ENCODE data around the gene KIF12.

Gene KIF12

DNA sequence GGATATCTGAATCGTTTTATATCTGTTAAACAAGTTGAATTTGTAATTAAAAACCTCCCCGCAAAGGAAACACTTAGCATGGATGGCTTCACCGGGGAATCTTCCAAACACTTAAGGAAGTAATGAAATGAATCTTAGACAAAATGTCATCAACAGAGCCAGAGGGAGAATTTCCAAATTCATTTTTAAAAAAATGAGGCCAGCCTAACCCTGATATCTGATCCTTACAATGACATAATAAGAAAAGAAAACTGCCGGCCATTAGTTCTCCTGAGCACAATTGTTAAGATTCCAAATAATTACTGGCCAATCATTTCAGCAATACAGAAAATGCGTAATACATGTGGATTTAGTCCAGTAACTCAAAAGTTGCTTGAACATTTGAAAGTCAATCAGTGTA, 6.1 kb upstream of the KIF12 start:
- DNase-seq = no peak

DNA sequence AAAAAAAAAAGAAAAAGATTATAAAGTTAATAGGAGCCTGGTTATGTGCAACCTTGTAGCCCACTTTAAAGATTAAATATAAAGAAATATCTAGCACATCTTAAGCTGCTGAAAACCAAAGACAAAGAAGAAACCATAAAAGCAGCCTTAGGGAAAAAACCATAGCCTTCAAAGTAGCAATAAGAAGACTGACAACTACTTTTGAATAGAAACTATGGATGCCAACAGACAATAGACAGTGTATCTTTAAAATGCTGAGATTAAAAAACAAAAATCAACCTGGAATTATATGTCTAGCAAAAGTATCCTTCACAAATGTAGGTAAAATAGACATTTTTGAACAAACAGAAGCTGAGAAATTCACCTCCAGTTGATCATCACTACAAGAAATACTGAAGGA, 3.4 kb upstream of the KIF12 start:
- no peak for DNase-seq

DNA sequence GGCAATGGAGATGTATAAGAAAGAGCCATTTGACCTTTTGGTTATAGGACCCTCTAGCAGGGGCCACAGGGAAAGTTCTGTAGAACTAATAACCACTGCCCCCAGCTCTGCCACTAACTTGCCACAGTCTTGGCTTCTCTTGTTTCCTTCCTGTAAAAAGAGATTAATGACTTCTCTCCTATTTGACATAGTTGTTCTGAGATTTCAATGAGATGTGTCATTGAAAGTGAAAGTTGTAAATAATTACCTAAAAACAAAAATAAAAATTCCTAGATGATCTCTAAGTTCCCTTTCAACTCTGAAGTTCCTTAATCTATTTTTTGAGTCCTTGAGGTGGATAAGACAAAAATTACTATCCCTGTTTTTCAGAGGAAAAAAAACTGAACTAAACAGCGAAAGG, 1.4 kb upstream of the KIF12 start:
- no peak for DNase-seq

DNA sequence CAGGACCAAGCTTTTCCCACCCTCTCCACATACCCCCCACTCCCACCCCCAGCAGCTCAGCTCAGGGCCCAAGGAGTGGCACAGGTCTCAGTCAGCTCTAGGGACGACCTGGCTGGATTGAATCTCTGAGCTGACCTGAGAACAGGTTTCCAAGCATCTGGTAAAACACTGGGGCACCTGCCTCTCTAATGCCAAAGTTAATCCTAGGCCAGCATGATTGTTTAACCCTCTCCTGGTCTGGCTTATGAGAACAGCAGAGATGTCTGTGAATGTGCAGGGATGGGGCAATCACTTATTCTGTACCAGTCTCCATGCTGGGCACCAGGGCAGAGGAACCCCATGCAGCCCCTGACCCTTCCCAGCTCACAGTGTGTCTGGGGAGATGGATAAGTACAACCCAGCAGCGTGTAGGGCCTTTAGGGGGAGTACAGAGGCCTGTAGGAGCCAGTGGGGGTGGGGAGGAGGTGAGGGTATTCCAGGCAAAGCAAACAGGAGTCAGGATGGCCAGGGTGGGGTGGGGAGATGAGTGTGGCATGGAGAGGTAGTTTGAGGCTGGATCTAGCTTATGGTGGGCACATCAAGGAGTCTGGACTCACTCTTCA, 678 bp upstream of the KIF12 start:
- no peak for DNase-seq

DNA sequence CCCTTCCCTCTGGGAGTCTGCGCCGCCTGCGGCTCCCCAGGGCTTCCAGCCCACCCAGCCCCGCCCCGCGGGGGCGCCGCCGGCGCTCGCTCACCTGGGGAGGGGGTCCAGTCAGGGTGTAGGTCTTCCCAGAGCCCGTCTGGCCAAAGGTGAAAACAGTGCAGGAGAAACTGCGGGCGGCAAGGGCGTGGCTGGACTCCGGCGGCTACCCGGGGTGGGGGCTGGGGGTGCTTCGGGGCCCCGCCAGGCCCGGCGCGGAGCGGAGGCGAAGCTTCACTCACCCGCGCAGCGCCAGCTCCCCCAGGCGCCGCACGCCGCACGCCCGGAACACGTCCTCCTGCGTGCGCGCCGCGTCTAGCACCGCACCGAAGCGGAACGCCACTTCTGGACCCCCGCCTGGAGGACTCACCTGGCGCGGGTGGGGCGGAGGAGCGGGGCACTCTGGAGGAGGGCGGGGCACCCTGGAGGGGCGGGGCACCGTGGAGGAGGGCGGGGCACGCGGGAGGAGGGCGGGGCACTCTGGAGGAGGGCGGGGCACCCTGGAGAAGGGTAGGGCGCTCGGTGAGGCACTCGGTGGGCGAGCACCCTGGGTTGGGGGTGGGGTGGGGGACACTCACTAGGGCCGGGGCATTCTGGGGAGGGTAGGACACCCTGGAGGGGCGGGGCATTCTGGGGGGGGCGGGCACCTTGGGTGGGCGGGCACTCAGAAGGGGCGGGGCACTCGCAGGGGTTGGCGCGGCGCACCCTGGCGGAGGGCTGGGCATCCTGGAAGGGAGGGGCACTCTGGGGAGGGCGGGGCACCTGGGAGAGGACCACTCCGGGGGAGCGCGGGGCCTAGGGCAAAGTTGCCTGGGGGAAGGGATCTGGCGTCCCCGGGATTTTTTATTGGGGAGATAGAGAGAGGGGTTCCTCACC, 814 bp downstream of the KIF12 start:
- peak; percentile 52 to 62 for DNase-seq

DNA sequence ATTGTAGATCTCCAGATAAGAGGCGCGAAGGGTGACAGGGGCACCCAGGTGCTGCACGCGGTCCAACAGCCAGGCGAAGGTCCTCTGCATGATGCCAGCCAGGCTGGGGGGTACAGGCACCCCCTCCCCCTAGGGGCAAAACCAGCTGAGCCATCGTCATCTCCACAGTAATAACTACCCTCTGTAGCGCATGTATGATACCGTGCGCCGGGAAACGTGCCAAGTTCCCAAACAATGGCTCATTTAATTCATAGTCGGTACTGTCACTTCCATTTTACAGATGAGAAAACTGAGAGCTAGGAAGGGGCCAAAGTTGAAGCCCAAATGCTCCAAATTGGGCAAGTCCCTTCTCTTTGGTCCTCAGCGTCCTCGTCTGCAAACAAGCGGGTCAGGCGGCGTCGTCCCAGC, 1.5 kb downstream of the KIF12 start:
- peak; percentile 44 to 70 for DNase-seq

DNA sequence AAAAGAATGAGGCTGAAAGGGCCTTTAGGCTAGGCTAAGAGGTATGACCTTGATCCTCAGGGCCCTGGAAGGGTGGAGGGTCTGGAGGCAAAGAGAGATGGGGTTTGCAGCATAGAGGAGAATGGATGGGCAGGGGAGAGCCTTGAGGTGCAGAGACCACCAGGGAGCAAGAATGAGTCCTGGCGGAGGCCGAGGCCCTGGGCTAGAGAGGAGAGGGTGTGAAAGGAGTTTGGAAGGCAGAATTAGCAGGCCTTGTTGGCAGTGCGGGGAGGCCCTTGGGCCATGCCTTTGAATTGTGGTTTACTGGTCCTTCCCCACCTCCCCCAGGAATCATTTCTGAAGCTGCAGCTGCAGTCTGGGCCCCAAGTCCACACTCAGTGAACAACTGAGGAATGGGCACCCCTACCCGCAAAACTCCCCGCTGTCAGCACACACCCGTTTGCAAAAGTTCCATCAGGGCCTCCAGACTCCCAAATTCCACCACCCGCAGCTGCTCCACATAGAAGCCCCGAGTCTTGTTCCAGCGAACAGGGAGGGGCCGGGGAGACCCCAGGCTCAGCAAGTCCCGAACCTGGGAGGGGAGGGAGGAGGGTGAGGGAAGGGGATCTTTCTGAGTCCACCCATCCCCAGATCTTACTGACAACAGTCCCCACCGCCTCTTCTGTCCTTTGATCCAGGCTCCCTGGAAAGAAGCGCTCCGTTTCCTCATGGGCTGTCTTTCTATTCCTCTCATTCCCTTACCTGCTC, 2.1 kb downstream of the KIF12 start:
- no peak for DNase-seq

DNA sequence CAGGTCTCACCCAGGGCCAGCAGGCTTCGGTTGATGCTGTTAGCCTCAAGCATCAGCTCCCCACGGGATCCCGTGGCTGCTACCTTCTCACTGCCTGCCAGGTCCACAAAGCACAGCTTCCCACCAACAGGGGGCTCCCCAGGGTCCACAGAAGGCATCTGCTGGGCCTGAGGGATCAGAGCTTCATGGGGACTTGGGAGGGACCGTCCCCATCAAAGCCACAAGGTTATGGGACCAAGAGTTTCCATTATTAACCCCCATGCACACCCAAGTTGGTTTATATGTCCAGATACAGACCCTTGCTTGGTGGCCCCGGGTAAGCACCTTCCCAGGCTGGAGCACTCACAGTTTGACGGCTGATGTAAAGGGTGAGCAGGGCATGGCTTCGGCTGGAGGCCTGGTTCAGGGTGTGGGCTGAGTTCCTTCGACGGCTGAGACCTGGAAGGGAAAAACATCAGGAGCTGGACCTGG, 3.0 kb downstream of the KIF12 start:
- DNase-seq = no peak

DNA sequence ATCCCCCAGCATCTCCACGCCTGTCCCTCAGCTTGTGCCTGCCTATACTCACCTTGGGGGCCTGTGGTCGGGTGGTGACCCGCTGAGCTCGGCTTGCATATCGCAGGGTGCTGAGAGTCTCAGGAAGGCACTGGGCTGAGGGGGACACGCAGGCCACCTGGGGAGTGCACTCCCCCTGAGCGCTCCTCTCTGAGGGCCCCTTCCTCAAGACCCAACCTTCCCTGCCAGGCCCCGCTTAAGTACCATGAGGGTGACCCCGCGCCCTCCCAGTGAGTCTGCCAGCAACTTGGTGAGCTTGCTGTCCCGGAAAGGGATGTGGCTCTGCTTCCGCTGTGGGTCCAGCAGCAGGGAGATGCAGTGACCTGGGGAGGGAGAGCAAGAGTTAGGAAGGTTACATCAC, 4.1 kb downstream of the KIF12 start:
- DNase-seq = no peak

DNA sequence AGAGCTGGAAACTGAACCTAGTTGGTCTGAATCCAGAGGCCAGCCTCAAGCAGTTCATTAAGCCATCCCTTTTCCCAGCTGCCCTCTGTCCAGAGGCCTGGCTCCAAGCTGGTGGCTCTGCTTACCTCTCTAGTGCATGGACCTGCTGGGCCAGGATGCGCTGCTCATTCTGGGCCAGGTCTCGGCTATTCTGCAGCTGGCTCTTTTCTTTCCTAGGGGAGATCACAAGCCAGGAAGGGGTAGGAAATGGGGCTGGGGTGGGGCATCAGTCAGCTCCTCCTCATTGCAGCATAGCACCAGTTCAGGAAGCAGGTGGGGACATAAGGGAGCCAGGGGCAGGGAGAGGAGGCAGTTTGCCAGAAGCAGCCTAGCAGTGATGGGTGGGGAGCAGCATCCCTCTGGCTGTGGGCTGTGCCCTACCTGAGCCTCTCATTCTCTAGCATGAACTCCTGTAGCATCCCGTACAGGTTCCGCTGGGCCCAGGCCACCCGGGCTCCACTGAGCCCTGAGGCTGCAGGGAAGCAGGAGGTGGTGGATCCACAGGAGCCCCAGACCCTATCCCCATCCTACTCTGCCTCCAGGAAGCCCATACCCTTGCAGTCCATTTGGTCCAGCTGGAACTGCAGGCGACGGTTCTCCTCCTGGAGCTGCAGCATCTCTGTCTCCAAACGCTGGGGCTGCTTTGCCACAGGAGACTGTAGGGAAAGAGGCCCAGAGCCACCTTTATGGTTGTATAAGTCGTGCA, 5.2 kb downstream of the KIF12 start:
- DNase-seq = peak in 1 of 2 experiments; percentile 9

DNA sequence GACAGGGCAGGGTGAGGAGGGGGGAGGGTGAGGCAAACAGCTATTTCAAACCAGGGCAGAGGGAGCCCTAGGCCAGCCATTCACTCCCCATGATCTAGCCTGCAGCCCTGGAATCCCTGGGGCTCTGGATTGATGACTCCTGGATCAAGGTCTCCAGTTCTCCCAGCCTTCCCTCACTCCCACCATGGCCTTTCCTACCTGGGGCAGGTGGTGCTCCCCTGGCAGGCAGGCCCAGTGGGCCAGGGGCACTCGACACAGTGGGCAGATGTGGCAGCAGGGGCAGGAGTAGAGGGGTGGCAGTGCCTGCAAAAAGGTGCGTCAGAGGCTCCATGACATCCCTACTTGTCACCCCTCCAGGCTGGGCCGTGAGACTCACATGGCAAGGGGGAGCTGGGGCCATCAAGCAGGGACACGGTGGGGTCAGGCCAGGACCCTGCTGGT, 6.0 kb downstream of the KIF12 start:
- no peak for DNase-seq

DNA sequence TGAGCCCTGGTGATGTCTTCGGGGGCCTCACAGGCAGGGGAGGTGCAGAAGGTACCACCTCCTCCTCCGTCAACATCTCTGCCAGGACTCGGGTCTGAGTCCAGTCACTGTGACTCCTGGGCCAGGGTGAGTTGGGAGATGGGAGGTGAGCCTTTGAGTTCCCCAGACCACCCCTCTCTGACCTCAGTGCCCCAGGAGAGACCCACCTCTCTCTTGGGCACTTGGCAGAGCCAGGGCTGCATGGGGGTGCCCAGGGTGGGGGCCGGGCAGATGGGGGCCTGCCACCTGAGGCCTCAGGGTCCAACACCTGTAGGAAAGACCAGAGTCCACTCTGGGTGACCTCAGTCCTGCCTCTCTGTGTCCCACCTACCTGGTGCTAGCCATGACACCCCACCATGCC, 6.8 kb downstream of the KIF12 start:
- no peak for DNase-seq

DNA sequence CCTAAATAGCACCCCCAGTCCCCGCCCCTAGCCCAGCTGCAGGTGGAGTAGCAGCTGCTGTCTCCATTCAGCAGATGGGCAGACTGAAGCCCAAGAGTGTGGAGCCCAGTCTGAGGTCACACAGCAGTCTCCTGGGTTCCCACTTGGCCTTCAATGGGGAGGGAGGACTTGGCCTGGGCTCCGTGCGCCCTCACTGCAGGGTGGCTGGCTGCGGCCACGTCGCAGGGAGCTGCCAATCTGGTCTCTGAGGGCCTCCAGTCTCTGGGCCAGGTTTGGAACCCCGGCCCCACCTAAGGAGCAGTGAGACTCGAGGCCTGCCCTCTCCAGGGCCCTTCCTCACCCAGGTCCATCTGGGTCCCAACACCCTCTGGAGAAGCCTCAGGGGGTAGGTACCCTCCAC, 7.4 kb downstream of the KIF12 start:
- DNase-seq = no peak

DNA sequence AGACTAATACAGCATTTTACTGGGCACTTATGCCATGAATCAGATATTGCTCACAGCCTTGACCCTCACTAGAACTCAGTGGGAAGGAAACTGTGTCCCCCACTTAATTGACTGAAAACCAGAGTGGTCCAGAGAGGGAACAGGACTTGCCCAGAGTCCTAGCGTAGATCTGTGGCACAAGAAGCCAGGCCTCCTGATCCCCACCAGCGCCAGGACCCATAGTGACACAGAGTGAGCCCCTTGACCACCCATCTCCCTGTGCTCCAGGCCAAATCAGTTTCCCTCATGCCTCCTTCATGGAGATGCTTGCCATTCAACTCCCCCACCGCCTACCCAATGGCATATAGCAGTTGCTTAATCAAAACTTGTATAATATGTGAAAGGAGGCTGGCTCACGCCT, 8.3 kb downstream of the KIF12 start:
- DNase-seq = no peak

DNA sequence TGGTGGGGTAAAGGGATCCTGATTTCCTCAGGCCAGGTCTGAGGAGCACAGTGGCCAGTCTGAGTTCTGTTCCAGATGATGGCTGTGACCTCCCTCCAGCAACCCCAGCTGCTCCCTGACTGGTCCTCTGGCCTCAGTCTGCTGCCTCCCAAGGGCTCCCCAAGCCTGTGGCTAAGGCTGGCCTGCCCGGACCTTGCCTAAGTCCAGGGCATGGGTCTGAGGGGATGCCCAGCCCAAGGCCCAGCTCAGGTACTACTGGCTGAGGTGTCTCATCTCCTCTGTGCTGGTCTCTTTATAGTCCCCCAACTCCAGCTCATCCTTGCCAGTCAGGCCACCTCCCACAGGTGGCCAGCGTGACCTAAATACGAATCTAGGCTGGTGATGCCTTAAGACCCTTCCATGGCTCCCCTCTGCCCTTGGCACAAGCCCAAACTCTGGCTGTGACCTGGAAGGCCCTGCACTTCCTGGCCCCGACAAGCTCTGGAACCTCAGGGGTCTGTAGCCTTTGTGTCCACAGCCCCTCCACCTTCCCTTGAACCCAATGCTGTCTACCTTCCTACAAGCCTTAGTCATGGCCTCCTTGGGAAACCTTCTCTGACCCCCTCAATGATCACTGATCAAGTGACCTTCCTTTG, 9.8 kb downstream of the KIF12 start:
- no peak for DNase-seq

DNA sequence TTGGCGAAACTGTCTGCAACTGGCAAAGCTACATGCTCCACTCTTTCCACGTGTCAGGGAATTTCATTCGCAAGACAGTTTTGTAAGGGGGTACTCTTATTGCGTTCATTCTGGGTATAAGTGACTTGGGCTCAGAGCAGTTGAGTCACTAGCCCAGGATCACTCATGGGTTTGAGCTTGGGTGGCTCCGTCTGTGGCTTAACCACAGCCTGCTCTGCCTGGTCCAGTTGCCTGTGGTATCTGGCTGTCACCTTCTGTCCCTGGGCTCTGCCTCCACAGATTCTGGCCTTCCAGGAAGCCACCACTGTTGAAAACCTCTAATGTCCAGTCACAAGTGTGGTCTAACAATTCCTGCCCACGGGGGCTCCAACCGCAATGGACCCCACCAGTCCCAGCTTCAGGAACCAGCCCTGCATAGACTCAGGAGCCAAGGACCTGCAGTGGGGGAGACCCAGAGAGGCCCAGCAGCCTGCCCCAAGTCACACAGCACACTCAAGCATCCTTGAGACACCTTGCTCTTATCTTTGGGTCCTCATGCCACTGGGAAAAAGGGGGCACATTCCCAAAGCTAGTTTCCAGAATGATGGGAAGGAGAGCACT, 10.4 kb downstream of the KIF12 start:
- no peak for DNase-seq

DNA sequence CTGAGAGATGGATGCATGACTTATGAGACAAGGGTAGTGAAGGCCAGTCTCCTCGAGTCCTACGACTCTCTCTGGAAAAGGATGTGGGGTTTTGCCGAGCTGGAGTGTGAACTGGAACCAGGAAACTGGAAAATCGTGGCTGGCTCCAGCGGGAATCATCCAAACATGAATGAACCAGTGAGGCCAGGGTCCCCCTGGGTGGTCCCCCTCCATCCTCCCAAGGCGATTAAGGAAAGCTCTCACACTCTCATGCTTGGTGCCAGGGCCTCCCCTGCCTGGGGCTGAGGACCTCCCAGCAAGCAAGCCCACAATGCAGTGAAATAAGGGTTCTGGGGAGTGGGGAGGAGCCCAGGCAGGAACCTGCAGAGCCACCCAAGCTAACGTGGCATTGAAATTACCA, 11.4 kb downstream of the KIF12 start:
- no peak for DNase-seq

DNA sequence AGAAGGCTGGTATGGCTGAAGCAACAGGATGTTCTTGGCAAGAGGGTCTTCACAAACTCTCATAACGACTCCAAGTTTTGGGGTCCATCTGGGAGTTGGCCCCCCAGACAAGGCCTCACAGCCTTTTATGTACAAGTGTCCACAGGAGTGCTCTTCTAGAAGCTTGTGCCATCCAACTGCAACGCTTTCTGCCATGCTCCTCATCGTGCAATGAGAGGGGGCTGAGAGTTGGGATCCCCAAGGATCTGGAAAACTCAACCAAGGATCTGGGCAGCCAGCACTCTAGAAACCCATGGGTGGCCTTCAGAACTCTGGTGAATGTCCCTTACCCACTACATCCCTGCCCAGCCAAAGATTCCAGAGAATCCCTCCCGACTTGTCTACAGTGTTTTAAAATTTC, 12.5 kb downstream of the KIF12 start:
- DNase-seq = no peak

DNA sequence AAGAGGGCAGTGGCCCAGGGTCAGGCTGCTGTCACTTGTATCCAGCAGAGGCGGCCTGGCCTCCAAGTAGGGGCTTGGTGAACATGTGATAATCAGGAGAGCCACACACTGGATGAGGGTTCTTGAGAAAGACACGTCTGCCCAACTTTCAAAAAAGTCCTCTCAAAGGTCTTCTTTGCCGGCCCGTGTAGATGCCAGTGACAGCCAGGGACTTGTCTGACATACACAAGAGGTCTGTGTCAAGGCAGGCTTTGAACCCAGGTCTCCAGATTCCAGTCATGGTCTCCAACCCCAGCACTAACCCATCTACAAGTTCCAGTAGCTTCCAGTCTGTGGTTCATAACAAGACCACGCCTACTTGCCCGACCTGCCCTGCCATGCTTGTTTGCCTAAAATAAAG, 13.1 kb downstream of the KIF12 start:
- no peak for DNase-seq

DNA sequence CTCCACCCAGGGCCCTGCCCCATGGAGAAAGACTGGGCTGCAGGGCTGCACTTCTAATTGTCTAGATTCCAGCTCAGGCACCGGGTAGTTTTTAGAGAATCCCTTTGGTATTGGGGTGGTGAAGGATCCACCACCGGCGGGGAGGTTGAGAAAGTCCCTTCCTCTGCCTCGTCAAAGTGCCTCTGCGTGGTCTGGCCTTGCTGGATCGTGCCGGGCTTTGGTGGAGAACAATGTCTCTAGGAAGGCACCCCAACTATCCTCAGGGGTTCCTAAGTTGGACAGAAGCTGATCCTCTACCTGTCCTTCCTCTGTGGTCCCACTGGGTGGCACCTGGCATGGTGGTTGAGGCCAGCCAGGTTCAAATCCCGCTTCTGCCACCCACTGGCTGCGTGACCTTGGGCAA, 13.7 kb downstream of the KIF12 start:
- DNase-seq = no peak

DNA sequence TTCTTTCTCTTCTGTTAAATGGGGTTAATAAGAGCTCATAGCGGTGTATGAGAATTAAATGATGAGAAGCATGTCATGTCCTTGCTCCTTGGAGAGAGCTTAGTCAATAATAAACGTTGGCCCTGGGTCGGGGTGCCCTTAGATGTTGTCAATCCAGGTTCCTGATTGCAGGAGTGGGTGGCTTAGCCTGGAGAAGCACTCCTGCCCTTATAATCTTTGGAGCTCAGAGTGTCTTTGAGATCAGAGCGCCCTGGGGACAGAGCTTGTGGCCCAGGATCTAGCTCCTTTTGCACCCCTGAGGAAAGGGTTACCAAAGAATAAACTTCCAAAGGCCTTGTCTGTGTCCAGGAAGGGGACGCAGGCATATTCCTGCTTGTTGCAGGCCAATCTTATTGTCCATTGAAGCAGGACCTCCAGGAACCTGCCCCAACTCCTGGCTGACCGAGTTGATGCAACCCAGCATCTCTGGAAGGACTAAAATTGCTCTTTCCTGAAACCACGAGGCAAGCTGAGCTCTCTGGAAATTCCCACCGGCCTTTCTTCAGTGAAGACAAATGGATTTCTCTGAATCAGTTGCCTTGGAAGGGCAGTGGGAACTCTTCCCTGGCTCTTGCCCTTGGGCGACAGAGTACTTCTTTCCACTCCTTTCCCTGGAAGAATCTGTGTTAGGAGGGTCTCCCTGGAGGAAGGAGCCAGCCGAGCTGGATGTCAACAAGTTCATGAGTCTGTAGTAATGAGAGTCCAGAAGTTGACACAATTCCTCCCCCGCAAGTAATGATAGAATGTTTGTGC, 14.6 kb downstream of the KIF12 start:
- no peak for DNase-seq

Data from NCI-H2081 (cell line).